Measurements from ENCODE around the gene RGPD3.

DNA sequence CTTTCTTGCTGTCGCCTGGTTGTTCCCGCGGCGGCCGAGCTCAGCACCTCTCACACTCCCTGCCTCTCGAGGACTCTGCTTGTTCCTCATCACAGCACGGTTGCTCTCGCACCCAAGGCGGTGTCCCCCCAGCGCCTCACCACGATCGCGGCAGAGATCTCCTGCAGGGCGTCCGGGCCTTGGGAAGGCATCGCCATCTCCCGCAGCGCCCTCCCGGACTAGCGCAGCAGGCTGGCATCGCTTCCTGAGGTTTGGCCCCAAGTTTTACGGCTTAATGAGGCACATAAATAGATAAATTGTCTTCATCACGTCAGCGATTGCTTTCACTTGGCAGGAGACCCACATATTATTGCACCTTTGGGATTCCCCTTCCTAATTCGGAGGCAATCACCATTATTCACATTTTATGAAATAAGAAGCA is 125.4 kb downstream of the RGPD3 start:
- no peak for TF ChIP-seq ZNF263 (CRISPR knock-in tag; IDR thresholded peaks at IDR 0.05; ENCODE audit: low read depth)
- no peak for TF ChIP-seq CTCF (IDR thresholded peaks at IDR 0.05)
- no peak for TF ChIP-seq ZNF138 (CRISPR knock-in tag; conservative IDR thresholded peaks at IDR 0.05)
- no peak for TF ChIP-seq RELA (CRISPR knock-in tag; IDR thresholded peaks at IDR 0.05; ENCODE audit: borderline replicate concordance)
